HepG2 (cell line): ENCODE data around the gene SLA2. TPM values are rescaled to one million over a fixed set of nuclear protein-coding genes. Genes with fewer than 3 reads are reported as not detected.

Experiments
- ATAC-seq: fragments of 200-7000 bp; cut with Tn5 transposase; 3 replicates; pipeline ENCODE4 v1.9.1; 2020; ENCODE audit warnings: mild to moderate bottlenecking, moderate library complexity
- BruUV-seq: library from RNA; stranded (reverse); fragments of 400-500 nt; replicated peaks from 2 replicates; lab custom pipeline; 2021; lab: Mats Ljungman, UMichigan
- CTCF ChIA-PET: fragments of 300-600 bp; formaldehyde crosslinking; extraction: SDS; loops from one replicate; lab custom pipeline; 2021; ENCODE audit warnings: low total read pairs, inconsistent platforms, low intra/inter-chr PET ratio; lab: Yijun Ruan, JAX
- POLR2A ChIA-PET: fragments of 350-600 bp; sonication (Branson Sonifier 250); formaldehyde crosslinking; loops from one replicate; lab custom pipeline; 2020; ENCODE audit warnings: antibody characterized with exemption, inconsistent platforms; lab: Yijun Ruan, JAX
- DNase-seq: peaks from one replicate; pipeline ENCODE4 v3.0.0-alpha.2; 2015; ENCODE audit warnings: low spot score
- FAIRE-seq: peaks from 3 replicates; lab custom pipeline; 2011; peaks lifted over from hg19 to GRCh38; lab: Jason Lieb, UNC
- H2AFZ ChIP-seq: one replicate; pipeline ENCODE4 v1.6.1; 2011; ENCODE audit warnings: low read length, inconsistent platforms
- H3K27ac ChIP-seq: fragments of 300-600 bp; 3 replicates; pipeline ENCODE4 v1.8.0; 2011; ENCODE audit warnings: mixed run types, mild to moderate bottlenecking, mixed read lengths, low read length, inconsistent platforms; ENCODE audit not compliant: insufficient read depth; ENCODE audit errors: extremely low read length
- H3K27me3 ChIP-seq, 2 experiments: fragments of 200-600 bp in 1 of 2; 2 replicates in 1 of 2; 3 replicates in 1 of 2; pipeline versions ENCODE4 v1.6.0 to v1.8.0; 2011; ENCODE audit warnings: low read length in 2 of 2, mild to moderate bottlenecking in 2 of 2, moderate library complexity in 2 of 2, inconsistent platforms in 1 of 2; ENCODE audit not compliant: insufficient read depth in 2 of 2, control insufficient read depth in 1 of 2
- H3K36me3 ChIP-seq, 2 experiments: fragments of 200-600 bp in 1 of 2; replicated peaks in 1 of 2; 2 replicates in 1 of 2; 3 replicates in 1 of 2; pipeline versions ENCODE4 v1.5.1 to v1.8.0; 2011; ENCODE audit warnings: low read length in 2 of 2, inconsistent platforms in 1 of 2; ENCODE audit not compliant: insufficient read depth in 2 of 2, control insufficient read depth in 1 of 2
- H3K4me1 ChIP-seq: 2 replicates; pipeline ENCODE4 v1.5.1; 2012; ENCODE audit warnings: low read length, inconsistent platforms; ENCODE audit not compliant: insufficient read depth
- H3K4me2 ChIP-seq: 2 replicates; pipeline ENCODE4 v1.6.0; 2011; ENCODE audit warnings: low read depth, low read length, inconsistent platforms
- H3K4me3 ChIP-seq, 3 experiments: fragments of 200-600 bp in 1 of 3; sonication (generic), shearing (Covaris generic) in 1 of 3; replicated peaks in 1 of 3; 2 replicates each; pipeline ENCODE4 v1.5.1; 2011 to 2016; ENCODE audit warnings: low read length in 3 of 3, inconsistent platforms in 2 of 3, low read depth in 2 of 3, mild to moderate bottlenecking in 2 of 3, control low read depth in 1 of 3, mixed read lengths in 1 of 3; ENCODE audit not compliant: insufficient read depth in 1 of 3
- H3K79me2 ChIP-seq: one replicate; pipeline ENCODE4 v1.6.1; 2011; ENCODE audit warnings: low read length, inconsistent platforms; ENCODE audit not compliant: insufficient read depth
- H3K9ac ChIP-seq: 2 replicates; pipeline ENCODE4 v1.6.0; 2011; ENCODE audit warnings: mild to moderate bottlenecking, low read depth, low read length, inconsistent platforms; ENCODE audit not compliant: insufficient read depth
- H3K9me3 ChIP-seq: 2 replicates; pipeline ENCODE4 v1.5.1; 2012; ENCODE audit warnings: mild to moderate bottlenecking, low read length
- H4K20me1 ChIP-seq: 2 replicates; pipeline ENCODE4 v1.6.0; 2011; ENCODE audit warnings: inconsistent platforms, mild to moderate bottlenecking, low read length, moderate library complexity; ENCODE audit not compliant: insufficient read depth
- ASH2L ChIP-seq: fragments of 300-600, 200-600 bp; sonication (generic); IDR thresholded peaks from 2 replicates; pipeline ENCODE4 v1.7.0; 2017; ENCODE audit warnings: low read depth, mild to moderate bottlenecking, moderate library complexity, mixed read lengths, low read length; ENCODE audit not compliant: insufficient read length
- DR1 ChIP-seq: sonication (generic); formaldehyde crosslinking; IDR thresholded peaks from 2 replicates; pipeline ENCODE4 v1.8.0; 2021; ENCODE audit warnings: mild to moderate bottlenecking, missing genetic modification reagents, inconsistent platforms
- MNT ChIP-seq: fragments of 450-650 bp; IDR thresholded peaks from 2 replicates; pipeline ENCODE4 v1.6.1; 2016
- RARA ChIP-seq: IDR thresholded peaks from 2 replicates; pipeline ENCODE4 v1.6.1; 2016; ENCODE audit warnings: missing genetic modification reagents, missing compliant biosample characterization
- RNF219 ChIP-seq: sonication (generic); formaldehyde crosslinking; IDR thresholded peaks from 2 replicates; pipeline ENCODE4 v1.5.0; 2020; ENCODE audit warnings: mild to moderate bottlenecking, missing genetic modification reagents
- SIN3A ChIP-seq: IDR thresholded peaks from 2 replicates; pipeline ENCODE4 v1.6.1; 2011; ENCODE audit warnings: low read depth, mild to moderate bottlenecking, control low read depth, low read length, borderline replicate concordance
- SMAD1 ChIP-seq: sonication (generic); formaldehyde crosslinking; IDR thresholded peaks from 2 replicates; pipeline ENCODE4 v1.4.0; 2020; ENCODE audit warnings: missing genetic modification reagents, low read depth, mild to moderate bottlenecking, borderline replicate concordance
- XRCC5 ChIP-seq: fragments of 200-400 bp; formaldehyde crosslinking; optimal IDR thresholded peaks from 2 replicates; pipeline ENCODE3; 2017; ENCODE audit warnings: mild to moderate bottlenecking, low read length
- ZNF251 ChIP-seq: sonication (generic); formaldehyde crosslinking; IDR thresholded peaks from 2 replicates; pipeline ENCODE4 v1.9.0; 2021; ENCODE audit warnings: mild to moderate bottlenecking, missing genetic modification reagents
- ZNF432 ChIP-seq: sonication (generic); formaldehyde crosslinking; IDR thresholded peaks from 2 replicates; pipeline ENCODE4 v1.5.0; 2020; ENCODE audit warnings: missing genetic modification reagents, mild to moderate bottlenecking, borderline replicate concordance
- ZNF710 ChIP-seq: sonication (generic); formaldehyde crosslinking; IDR thresholded peaks from 2 replicates; pipeline ENCODE4 v1.5.0; 2020; ENCODE audit warnings: mild to moderate bottlenecking, missing genetic modification reagents, borderline replicate concordance
- ZNF782 ChIP-seq: sonication (generic); formaldehyde crosslinking; IDR thresholded peaks from 2 replicates; pipeline ENCODE4 v1.4.0; 2020; ENCODE audit warnings: missing genetic modification reagents, mild to moderate bottlenecking, borderline replicate concordance
- ZNF850 ChIP-seq: sonication (generic); formaldehyde crosslinking; conservative IDR thresholded peaks from 2 replicates; pipeline ENCODE4 v1.9.0; 2021; ENCODE audit warnings: mild to moderate bottlenecking, missing genetic modification reagents
- WGBS: methylation state at CpG from one replicate; pipeline ENCODE4 v1.1.6; 2017; ENCODE audit warnings: low lambda C conversion rate; 5-methylcytosine and 5-hydroxymethylcytosine counted together
- in situ Hi-C: cut with HindIII; loops from 2 replicates; pipeline ENCODE4 v1.10.0; 2017; ENCODE audit warnings: low pct_unique_long_range_greater_than_20kb; ENCODE audit not compliant: extremely low pct_ligation_motif_present
- intact Hi-C: fragments of 100-400 bp; cut with micrococcal nuclease; formaldehyde crosslinking; loops from one replicate; pipeline ENCODE4 v1.10.0; 2022; ENCODE audit not compliant: unreplicated experiment
- polyA plus RNA-seq, 8 experiments: library from polyadenylated mRNA; depleted of rRNA in 3 of 8; stranded (reverse) in 7 of 8; unstranded in 1 of 8; fragments of >200 nt; fragmentation: Illumina TruSeq in 4 of 8; extraction: Trizol in 4 of 8; gene quantifications; 2 replicates each; pipeline versions ENCODE4 v1.2.1 to v1.2.3, GENCODE V29; 2011 to 2016; ENCODE audit warnings: low read depth in 4 of 8, missing spikeins in 1 of 8, mixed read lengths in 1 of 8; ENCODE audit not compliant: insufficient read depth in 1 of 8
- total RNA-seq, 5 experiments: library from RNA; depleted of rRNA; stranded (reverse); fragments of >200 nt; fragmentation: Illumina TruSeq; extraction: Trizol; gene quantifications; 2 replicates each; pipeline ENCODE4 v1.2.3, GENCODE V29; 2016; ENCODE audit warnings: low read depth in 1 of 5
- TF ChIP-seq, protein P1 (sequence below): sonication (generic); formaldehyde crosslinking; IDR thresholded peaks from 2 replicates; pipeline ENCODE4 v1.4.0; 2020; ENCODE audit warnings: mild to moderate bottlenecking, missing genetic modification reagents
- TF ChIP-seq, protein P2 (sequence below): fragments of 450-650 bp; IDR thresholded peaks from 2 replicates; pipeline ENCODE4 v1.6.1; 2017

SLA2 gene
- total and polyA plus RNA-seq, 2 of the 13 experiments (the other 11 are each of a cell fraction or from before 2014, with no cell fraction given): 1.6 to 3.6 TPM

GRCh38 chr20:36574366-36575135, 71.4 kb downstream of the SLA2 start:
- H2AFZ ChIP-seq: no peak overlapping the region
- peaks cover 10 to 12% of the 10 kb centered on the region in 2 experiments for H3K36me3 ChIP-seq
- WGBS: 2% methylated on average over 51 of the region's 69 CpGs
- CTCF ChIA-PET: interaction anchor here (1.1 to 1.7 kb wide), 3 partner anchors 18 to 31 kb away, joined by 3 to 10 read pairs (median 4); partner anchors contain the start of gene RAB5IF
- FAIRE-seq: no peak
- in situ Hi-C loops (no loop called here), intact Hi-C loops (loop anchor here (1.0 to 10.0 kb wide), 2 partner anchors 18 to 110 kb away; no protein-coding TSS in a partner anchor)
- peak; percentile 56 for ATAC-seq
- H3K27me3 ChIP-seq: no peaks in the 10 kb centered on the region; a peak in 1 of 5 replicates
- H3K27ac ChIP-seq: peak overlapping the region; percentile 89
- H3K4me2 ChIP-seq: peak overlapping the region; percentile 90
- no TSS peak for BruUV-seq
- H3K4me3 ChIP-seq: peak overlapping the region; percentile 81 to 86 (median 86)
- H4K20me1 ChIP-seq: peaks cover 30% of the 10 kb centered on the region
- H3K9me3 ChIP-seq: no peaks in the 10 kb centered on the region
- peak overlapping the region; percentile 92 for H3K9ac ChIP-seq
- peaks cover 50% of the 10 kb centered on the region for H3K79me2 ChIP-seq
- peak; percentile 73 for DNase-seq
- peaks cover 46% of the 10 kb centered on the region for H3K4me1 ChIP-seq
- POLR2A ChIA-PET: interaction anchor here (0.7 to 9.0 kb wide), 15 partner anchors 10 to 832 kb away, joined by 3 to 167 read pairs (median 4); partner anchors contain the start of genes DSN1, RAB5IF, RBM39 and SCAND1
- TF ChIP-seq ZNF850 (CRISPR knock-in tag) (no peak), ZNF710 (peak; percentile 93), ZNF782 (CRISPR knock-in tag) (peak; percentile 82; the same call in 1 of the 2 replicates), XRCC5 (peak; percentile 47), ASH2L (peak; percentile 86), RARA (CRISPR knock-in tag) (peak; percentile 31; the same call in 1 of the 2 replicates), DR1 (CRISPR knock-in tag) (peak; percentile 74), ZNF432 (CRISPR knock-in tag) (no peak), ZNF251 (no peak), SMAD1 (CRISPR knock-in tag) (no peak; the same call in 1 of the 2 replicates), RNF219 (CRISPR knock-in tag) (no peak), SIN3A (peak; percentile 82; the same call in 1 of the 2 replicates), MNT (peak; percentile 63)
- TF ChIP-seq, protein P1, sequence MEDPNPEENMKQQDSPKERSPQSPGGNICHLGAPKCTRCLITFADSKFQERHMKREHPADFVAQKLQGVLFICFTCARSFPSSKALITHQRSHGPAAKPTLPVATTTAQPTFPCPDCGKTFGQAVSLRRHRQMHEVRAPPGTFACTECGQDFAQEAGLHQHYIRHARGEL: 0 out of 2 replicates have a peak, but pooled peaks have one; percentile 83
- TF ChIP-seq, protein P2, sequence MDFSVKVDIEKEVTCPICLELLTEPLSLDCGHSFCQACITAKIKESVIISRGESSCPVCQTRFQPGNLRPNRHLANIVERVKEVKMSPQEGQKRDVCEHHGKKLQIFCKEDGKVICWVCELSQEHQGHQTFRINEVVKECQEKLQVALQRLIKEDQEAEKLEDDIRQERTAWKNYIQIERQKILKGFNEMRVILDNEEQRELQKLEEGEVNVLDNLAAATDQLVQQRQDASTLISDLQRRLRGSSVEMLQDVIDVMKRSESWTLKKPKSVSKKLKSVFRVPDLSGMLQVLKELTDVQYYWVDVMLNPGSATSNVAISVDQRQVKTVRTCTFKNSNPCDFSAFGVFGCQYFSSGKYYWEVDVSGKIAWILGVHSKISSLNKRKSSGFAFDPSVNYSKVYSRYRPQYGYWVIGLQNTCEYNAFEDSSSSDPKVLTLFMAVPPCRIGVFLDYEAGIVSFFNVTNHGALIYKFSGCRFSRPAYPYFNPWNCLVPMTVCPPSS: no peak
